GM21825 (cell line): ENCODE data around the gene SV2C.

Source experiments
- ATAC-seq: cut with Tn5 transposase; IDR thresholded peaks from one replicate; pipeline ENCODE4 v1.9.1; 2021; ENCODE audit warnings: mild to moderate bottlenecking, moderate library complexity; ENCODE audit not compliant: unreplicated experiment

Gene SV2C

DNA sequence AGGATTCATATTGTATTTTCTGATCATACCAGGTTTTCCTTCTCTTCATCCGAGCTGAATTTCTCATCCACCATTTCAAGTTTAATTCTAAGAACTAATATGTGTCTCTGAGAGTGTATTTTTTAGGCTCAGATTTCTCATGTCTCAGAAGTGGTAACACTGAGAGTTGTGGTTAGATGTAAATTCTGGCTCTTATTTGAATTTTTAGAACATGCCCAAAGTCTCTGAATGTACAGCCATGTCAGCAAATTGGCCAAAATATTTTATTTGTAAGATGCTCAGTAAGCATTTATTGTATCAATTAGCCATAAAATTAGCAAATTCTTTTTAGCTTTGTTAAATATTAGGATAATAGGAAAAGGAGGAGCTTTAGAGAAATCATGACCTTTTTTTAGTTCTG lies 16.6 kb downstream of the SV2C start:
- peak; percentile 49 for ATAC-seq

DNA sequence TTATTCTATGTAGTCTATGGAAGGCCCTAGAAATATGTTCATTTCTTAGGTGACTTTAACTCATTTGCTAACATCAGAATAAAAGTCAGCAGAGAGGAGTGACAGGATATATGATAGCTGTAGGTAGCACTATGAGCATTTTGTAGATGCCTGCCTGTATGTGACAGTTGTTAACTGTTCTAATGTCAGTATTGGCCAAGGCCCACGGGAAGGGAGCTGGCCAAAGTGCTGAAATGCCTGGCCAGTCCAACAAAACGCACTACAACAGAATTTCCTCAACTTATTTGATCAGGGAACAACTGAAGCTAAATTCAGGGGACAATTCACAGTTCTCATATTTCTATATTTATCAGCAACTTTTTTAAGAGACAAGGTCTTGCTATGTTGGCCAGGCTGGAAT lies 20.8 kb downstream of the SV2C start:
- no peak for ATAC-seq

DNA sequence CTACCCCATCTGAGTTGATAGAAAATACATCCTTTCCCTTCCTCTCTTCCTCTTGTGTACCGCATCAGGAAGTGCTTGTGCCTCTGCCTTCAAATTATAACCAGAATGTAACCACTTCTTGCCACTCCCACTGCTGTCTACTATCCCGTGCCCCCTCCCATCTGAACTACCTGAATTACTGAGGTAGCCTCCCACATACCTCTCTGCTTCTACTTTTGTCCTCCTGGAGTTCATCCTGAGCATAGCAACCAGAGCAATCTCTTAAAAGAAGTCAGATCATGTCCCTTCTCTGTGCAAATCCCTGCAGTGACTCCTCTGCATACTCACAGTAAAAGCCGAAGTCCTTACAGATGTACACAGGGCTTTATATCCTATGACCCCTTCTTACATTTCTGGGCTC lies 23.0 kb downstream of the SV2C start:
- ATAC-seq: no peak

DNA sequence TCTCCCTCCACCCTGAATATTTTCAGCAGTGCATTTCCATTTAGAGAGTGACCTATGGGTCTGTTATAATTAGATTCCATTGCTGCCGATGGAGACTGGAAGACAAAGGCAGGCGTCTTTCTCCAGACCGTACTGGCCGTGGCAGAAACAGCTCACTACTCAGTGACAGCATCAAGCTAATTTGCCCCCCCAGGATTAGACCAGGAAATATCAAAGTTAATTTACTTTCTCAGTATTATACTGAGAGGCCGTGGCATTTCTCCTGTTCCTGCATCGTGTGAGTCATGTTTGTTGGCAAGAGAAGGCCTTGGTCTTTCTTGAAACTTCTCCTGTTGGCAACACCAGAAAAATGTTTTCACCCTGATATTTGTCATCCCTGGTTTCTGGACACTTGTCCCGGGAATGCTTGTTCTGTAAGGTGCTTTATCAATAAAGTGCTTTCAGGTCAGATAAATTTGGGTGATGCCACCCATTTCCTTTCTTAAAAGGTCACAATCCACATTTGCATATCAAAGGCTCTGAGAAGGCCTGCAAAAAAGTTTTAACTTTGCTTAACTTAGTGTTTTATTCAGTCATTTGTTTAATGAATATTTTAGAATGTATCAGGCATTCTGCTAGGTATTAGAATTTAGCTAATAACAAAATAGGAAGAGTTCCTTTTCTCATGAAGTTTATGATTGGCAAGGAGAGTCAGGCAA lies 28.4 kb downstream of the SV2C start:
- no peak for ATAC-seq

DNA sequence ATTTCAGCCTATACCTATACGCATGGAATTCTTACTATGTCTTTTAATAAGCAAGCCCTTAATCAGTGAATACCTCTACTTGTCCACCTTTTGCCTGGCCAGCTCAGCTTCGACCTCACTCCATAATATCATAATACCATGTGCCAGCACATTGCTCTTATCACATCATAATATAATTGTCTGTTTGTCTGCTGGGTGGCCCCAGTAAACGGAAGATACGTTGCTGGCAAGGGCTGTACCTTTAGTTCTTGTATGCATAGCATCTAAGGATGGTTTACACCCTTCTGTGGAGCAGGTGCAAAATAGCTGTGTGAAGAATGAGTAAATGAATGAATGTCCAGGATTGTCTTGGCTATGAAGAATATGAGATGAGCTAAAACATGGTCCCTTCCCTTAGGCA lies 29.9 kb downstream of the SV2C start:
- ATAC-seq: no peak

DNA sequence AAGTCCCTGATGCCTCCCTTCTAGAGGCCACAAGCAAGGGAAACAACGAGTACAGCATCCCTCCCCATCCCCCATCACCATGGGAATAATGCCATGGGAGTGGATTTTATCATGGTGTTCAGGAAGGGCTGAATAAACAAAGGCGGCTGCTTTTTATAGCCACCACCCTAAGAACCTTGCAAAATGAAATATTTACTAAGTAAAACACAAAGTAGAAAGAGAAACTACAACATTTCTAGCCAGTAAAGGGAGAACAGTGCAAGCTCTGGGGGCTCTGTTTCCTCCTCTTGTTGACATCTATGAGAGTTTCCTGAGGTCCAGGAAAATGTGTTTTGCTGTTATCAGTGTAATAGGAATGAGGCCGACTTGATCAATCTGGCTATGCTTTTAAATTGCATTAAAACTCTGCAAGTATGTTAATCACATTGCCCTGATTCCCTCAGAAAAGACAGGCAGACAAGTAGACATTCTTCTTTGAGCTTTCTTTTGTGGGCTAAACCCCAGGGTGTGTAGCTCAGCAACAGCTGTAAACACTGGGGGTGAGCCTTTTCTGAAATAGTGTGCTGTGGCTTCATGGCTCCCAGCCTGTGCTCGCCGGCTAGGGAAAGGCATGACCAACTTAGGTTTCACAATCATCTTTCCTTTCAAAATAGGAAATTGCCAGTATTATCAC lies 31.1 kb downstream of the SV2C start:
- ATAC-seq: no peak

DNA sequence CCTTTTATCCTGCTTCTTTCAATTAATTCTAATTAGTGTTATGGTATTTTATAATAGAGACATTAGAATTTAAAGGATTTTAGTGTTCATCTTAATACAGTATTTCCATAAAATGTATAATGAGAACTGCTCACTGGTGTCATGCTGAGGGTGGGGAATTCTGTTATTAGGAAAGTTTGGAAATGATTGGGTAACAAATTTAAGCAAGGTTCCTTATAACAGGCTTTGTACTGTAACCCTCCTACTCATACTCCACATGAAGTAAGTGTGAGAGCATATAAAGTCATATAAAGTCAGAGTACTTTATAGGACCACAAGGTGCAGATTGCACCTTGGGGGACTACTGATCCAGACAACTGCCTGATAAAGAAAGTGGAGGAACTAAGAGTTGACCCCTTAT lies 42.2 kb downstream of the SV2C start:
- ATAC-seq: no peak

DNA sequence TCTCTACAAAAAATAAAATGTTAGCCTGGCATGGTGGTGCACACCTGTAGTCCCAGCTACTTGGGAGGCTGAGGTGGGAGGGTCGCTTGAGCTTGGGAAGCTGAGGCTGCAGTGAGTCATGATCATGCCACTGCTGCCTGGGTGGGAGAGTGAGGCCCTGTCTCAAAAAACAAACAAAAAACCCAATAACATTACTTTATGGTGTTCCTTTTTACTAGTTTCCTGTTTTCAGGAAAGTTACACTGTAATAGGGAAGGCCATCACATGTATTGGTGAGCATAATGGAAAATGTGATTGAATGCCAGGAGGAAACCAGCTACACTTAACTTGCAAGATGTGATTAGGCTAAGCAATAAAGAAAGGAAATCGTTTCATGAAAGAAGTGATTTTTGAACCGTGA lies 42.7 kb downstream of the SV2C start:
- ATAC-seq: no peak

DNA sequence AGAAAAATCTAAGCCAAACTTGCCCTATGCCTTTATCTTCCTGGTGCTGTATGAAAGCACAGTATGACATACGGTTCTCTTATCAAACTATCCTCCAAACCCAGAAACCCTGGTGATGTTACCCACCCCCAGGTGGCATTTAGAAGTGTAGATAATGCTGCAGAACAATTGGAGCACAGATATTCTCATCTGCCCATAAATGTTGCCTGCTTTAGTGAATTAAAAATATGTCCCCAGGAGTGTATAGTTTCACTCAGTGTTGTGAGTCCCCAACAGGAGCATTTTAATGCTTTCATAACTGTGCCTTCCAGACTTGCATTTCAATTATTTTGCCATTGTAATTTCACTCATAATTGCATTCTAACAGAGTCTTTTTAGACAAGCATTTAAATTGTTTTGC lies 50.8 kb downstream of the SV2C start:
- ATAC-seq: no peak

DNA sequence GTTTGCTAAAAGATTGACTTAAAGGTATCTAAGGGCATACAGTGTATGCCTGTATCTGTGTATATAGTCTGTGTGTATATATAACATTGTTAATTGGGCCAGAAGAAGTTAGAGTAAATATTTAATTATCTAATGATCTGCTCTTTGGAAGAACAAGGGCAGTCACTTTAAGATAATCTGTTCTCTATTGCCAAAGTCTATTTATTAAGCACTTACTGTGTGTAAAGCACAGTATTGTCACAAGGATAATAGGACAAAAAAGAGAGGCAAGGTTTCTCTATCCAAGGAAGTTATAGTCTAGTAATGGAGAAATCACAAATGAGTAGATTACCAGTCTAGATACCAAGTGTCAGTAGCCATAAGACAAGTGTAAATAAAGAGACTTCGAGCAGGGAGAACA lies 51.5 kb downstream of the SV2C start:
- ATAC-seq: no peak

DNA sequence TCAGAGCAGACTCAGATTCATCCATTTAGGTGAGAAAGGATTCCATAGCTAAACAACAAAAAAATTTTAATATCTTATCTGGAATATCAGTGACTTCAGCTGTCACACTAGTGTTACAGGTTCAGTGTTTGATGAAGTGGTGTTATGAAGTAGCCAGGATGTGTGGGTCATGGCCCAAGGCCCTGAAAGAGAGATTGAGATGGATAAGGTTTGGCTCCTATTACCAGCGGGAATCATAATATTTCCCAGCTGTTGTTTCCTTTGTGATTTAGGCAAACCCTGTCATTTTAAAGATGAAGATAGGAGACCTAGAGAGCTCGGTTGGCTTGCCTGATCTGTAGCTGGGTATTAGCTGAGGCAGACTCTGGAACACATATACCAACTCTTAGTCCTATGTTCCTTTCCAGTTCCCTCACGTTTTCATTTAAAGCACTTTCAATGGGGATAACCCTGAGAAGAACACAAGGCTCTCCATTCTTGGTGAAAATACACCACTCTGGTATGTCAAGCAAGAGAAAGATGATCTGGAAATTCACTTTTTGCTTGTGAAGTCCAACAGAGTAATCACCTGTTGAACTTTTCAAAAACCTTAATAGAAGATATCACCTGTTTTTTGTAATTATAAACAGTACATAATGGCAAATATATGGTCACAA lies 54.8 kb downstream of the SV2C start:
- no peak for ATAC-seq

DNA sequence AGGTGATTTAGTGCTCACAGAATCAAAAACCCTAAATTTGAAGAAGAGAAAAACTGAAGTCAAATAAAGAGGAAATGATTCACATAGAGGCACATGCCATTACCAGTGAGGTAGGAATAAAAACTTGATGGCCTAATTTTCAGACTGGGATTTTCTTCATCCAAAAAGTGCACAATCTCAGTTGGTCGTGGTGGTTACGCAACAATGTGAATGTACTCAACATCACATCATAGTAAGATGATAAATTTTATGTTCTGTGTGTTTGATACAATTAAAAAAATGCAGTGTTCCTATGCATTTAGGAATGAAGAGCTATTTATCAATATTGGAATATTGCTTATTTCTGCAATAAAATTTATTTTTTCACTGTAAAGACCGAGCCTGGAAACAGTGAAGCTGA lies 60.7 kb downstream of the SV2C start:
- ATAC-seq: no peak

DNA sequence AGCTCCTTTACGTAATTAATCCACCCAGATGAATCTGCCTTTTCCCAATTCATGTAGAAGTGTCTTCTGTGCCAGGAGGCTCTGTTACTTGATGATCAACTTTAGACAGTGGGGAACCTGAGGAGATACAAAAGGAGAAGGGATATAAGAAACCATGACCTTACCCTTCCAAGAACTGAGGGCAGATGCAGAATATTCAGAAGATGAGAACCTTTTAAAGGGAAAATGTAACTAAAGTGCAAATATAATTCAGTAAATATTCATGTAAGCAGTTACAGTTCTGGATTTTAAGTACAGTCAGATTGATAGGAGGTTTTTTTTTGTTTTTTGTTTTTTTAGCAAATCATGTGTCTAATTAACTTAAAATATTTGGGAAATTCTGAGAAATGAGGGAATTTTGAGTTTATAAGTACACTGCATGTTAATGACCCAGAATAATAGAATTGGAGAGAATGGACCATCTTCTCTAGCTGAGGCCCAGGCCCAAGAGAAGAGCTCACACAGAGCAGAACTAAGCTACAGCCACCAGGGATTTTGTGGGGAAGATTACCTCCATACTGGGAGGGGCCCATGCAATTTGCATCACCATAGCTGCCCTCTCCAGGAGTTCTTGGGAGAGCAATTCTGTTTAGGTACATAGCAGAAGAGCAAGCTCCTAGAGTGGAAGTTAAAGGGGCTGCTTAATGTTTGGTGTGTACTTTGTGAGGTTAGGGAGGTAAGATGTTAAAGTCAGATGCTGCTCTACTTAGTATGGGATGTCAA lies 61.5 kb downstream of the SV2C start:
- ATAC-seq: no peak

DNA sequence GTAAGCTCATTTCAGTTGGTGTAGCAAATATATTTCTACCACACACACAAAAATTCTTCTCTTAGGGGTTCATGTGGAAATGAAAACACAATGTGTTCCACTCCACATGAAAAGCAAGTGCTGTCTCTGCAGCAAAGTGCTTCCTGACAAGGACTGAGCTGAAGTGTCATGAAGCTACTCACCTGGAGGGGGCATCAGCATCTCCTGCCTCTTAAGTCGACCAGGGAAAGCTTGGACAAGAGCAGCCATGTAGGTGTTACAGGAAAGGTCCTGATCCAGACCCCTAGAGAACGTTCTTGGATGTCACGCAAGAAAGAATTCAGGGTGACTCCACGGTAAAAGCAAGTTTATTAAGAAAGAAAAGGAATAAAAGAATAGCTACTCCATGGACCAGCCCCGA lies 62.8 kb downstream of the SV2C start:
- ATAC-seq: no peak

DNA sequence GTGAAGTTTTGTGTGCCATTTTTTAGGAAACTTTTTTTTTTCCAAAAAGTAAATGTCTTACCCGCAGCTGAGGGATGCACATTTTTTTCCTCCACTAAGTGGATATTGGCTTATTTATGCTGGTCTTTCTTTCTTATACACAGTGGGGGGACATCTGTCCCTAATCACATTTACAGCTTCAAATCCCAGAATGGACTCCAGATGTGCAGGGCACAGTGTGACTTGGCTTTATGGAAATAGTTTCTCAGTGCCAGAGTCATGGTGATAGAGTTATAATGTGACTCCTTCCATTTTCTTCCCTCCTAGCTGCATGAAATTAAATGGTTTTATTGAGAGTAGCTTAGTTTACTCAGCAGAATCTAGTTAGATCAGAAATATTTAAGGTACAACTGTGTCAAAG lies 66.5 kb downstream of the SV2C start:
- ATAC-seq: no peak

DNA sequence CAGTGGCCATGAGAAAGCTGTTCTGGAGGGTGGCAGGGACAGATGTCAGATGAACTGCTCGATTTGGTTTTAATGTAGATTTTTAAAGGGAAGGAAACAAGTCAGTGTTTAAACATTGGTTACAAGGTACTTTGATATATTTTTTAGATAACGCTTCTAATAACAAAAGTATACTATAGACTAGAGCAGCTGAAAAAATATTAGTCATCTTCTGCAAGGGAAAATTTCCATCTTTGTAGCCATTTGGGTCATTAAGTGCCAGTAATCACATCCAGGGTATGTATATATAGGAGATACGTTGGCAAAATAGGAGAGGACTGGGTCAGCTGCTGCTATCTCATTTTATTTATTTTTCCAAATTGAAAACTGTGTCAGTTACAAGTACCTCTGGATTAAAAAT lies 69.0 kb downstream of the SV2C start:
- ATAC-seq: no peak

DNA sequence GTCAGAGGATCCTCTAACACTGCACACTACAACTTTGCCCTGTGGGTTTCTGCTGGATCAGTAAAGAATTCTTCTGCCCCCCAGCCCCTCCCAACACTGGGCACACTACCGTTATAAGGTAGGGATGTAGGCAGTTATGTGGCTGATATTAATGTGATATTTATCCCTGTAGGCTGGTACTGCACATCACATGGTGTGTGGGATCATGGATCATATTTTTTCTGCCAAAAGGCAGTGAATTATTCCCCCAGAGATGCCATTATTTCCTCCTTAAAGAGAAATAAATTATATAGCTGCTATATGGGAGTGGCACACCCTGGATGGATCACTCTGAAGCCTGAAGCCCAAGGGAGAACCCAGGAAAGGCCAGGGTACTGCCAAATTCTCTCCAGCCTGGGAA lies 69.5 kb downstream of the SV2C start:
- no peak for ATAC-seq

DNA sequence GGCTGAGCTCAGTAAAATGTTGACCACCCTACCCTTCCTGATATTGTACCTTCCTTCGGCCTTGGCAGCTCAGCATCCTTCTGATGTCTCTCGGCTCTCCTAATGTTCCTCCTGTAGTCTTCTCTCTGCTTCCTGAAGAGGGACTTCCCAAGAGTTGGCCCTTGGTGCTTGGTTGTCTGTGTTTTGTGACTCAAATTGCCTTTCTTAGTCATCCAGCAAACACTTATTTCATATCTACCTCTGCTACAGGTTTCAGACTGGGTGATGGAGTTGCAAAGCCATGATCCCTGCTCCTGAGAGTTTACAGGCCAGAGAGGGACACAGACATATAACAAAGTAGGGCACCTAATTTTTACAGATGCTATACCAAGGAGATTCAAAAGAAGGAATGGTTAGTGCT lies 70.1 kb downstream of the SV2C start:
- ATAC-seq: no peak

DNA sequence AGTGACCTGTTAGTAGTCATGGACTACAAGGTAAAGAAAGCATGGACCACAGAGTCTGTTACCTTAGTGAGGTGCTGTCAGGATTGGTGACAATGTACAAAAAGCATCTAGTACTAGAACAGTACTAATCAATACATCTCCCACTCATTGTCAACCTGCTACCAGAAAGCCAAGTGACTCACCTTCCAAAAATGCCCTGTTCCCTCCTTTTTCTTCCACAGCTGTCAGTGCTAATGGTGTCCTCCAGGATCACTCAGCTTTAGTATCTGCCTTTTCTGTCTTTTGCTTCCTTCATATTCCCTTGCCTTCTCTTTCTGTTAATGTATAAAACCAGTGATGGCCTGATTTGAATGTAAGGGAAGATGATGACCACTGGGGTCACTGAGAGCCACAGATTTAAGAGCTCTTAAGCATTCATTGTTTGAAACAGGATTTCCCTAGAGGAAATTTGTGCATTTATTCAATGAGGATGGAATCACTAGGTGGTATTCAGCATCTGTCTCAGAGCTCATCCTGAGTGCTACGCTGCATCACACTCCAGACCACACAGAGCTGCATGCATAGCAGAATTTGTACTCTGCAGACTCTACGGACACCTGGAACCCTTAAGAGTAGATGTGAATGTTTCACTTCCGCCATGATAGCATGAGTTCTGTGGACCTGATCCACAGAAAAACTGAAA lies 71.0 kb downstream of the SV2C start:
- ATAC-seq: no peak

DNA sequence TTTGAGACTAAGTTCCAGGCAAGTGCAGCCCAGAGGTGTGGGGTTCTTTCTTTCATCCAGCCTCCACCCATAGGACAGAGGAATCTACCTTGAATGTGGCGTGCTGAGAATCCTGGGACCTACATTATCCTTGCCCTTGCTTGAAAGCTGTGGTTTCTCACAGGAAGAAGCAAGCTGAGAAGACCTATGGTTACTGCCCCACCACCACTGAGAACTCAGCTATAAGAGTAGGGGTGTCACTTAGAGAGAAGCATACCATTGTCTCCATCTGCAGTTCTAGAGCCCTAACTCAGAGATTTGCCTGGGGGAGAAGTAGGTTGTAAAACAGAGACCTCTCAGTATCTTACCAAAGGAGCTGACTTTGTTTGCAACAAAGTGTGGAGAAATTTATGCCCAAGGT lies 72.4 kb downstream of the SV2C start:
- no peak for ATAC-seq

DNA sequence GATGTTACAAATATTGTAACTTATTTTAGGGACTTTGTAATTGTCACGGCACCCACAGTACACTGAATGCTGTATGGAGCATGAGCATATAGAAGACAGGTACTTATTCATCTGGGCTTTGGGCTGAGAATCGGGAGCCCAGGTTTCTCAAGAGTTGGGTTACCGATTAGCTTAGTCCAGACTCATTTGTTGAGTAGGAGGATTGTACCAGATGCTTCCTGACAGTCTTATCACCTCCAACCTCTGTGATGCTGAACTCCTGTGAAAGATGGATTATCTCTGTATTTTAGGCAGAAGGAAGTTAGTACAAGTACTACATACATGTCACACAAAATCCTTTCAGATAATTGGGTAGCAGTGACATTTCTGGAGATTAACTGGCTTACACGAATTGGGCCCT lies 79.2 kb downstream of the SV2C start:
- ATAC-seq: no peak
